Spleen (tissue), 11 donors: ENCODE data around the gene SGCA. TPM values are rescaled to one million over a fixed set of nuclear protein-coding genes. Genes with fewer than 3 reads are reported as not detected.

ENCODE experiments used
- DNase-seq: peaks from one replicate; pipeline ENCODE4 v3.0.0-alpha.2; 2020
- H3K27ac ChIP-seq, 8 donors: fragments of 200-600 bp; sonication (generic) in 7 of 8; 1 replicate in 4 of 8; 2 replicates in 4 of 8; pipeline versions ENCODE4 v1.5.0 to v1.8.0; 2016 to 2021; ENCODE audit warnings: inconsistent platforms in 4 of 8, mild to moderate bottlenecking in 4 of 8, moderate library complexity in 1 of 8
- H3K27me3 ChIP-seq, 7 donors: fragments of 200-600 bp; sonication (generic) in 6 of 7; replicated peaks in 1 of 7; 1 replicate in 4 of 7; 2 replicates in 3 of 7; pipeline versions ENCODE4 v1.5.0 to v1.8.0; 2016 to 2021; ENCODE audit warnings: inconsistent platforms in 3 of 7, mild to moderate bottlenecking in 1 of 7
- H3K36me3 ChIP-seq, 6 donors: fragments of 200-600 bp; sonication (generic) in 5 of 6; 1 replicate in 4 of 6; 2 replicates in 2 of 6; pipeline versions ENCODE4 v1.5.0 to v1.8.0; 2016 to 2021; ENCODE audit warnings: inconsistent platforms in 2 of 6
- H3K4me1 ChIP-seq, 6 donors: fragments of 200-600 bp; sonication (generic) in 5 of 6; 1 replicate in 3 of 6; 2 replicates in 3 of 6; pipeline versions ENCODE4 v1.5.0 to v1.8.0; 2016 to 2021; ENCODE audit warnings: inconsistent platforms in 3 of 6
- H3K4me3 ChIP-seq, 8 donors: fragments of 200-600 bp; sonication (generic) in 7 of 8; 1 replicate in 4 of 8; 2 replicates in 4 of 8; pipeline versions ENCODE4 v1.5.0 to v1.8.0; 2016 to 2021; ENCODE audit warnings: inconsistent platforms in 4 of 8, mild to moderate bottlenecking in 4 of 8, moderate library complexity in 2 of 8
- H3K9me3 ChIP-seq, 8 donors: fragments of 200-600 bp; sonication (generic) in 7 of 8; 1 replicate in 4 of 8; 2 replicates in 4 of 8; pipeline versions ENCODE4 v1.5.0 to v1.8.0; 2016 to 2021; ENCODE audit warnings: inconsistent platforms in 4 of 8
- CTCF ChIP-seq, 11 experiments: fragments of 200-600 bp in 7 of 11; fragments of 450-650 bp in 4 of 11; sonication (generic) in 4 of 11; IDR thresholded peaks in 8 of 11; conservative IDR thresholded peaks in 3 of 11; 1 replicate in 7 of 11; 2 replicates in 4 of 11; pipeline versions ENCODE4 v1.4.0 to v1.8.0; 2016 to 2021; ENCODE audit warnings: antibody characterized with exemption in 11 of 11, inconsistent platforms in 4 of 11, mild to moderate bottlenecking in 1 of 11
- POLR2A ChIP-seq, 3 donors: fragments of 450-650 bp; IDR thresholded peaks; one replicate each; pipeline ENCODE4 v1.5.1; 2017; ENCODE audit warnings: antibody characterized with exemption in 3 of 3, mild to moderate bottlenecking in 1 of 3
- POLR2AphosphoS5 ChIP-seq, 3 donors: sonication (generic); formaldehyde crosslinking; IDR thresholded peaks; one replicate each; pipeline ENCODE4 v1.5.1; 2017; ENCODE audit warnings: antibody characterized with exemption in 3 of 3
- WGBS, 5 donors: extraction: QIAGEN DNeasy Blood & Tissue Kit in 3 of 5; methylation state at CpG; one replicate each; pipeline versions ENCODE4 v1.1.5 to v1.1.7; 2013 to 2018; 5-methylcytosine and 5-hydroxymethylcytosine counted together
- intact Hi-C: fragments of 100-400 bp; cut with DNase I; formaldehyde crosslinking; loops from one replicate; pipeline ENCODE4 v1.15.0; 2023; ENCODE audit warnings: low total_unique reads
- polyA plus RNA-seq, 3 donors: library from polyadenylated mRNA; stranded (reverse); fragments of 200-250 nt; gene quantifications; one replicate each; pipeline ENCODE4 v1.2.1, GENCODE V29; 2013
- total RNA-seq, 7 donors: library from RNA; depleted of rRNA in 3 of 7; stranded (reverse); fragments of >200 nt in 3 of 7; fragmentation: NEBNext Ultra II Directional in 4 of 7; extraction: Animal tissue kit (Norgen Biotek cat#: 25700) in 4 of 7; gene quantifications; one replicate each; pipeline versions ENCODE4 v1.1.0 to v1.2.1, GENCODE V29; 2016 to 2021
- donor health status: healthy with polysubstance abuse.
- donor health status: DM: no; HTN: no; CAD: no; lungs with moderate emphysema.
- donor health status: DM: no; HTN: no; CAD: no.
- donor health status: Bipolar disorder and iron deficiency.
- donor health status: healthy.
- donor health status: DM: no; HTN: no; CAD: no.
- donor health status: DM: yes; HTN: yes; CAD: no.

Gene SGCA
- total and polyA plus RNA-seq, 10 donors, result 1.2 to 5.9 (median 3.7) TPM; not detected in 1

- no peak overlapping the region for H3K4me3 ChIP-seq
- 53 to 75% (median 57%) methylated on average over 14 of the region's 14 CpGs for WGBS, 5 donors
- H3K36me3 ChIP-seq, result peaks cover 0 to 4% (median 0%) of the 10 kb centered on the region in 6 donors
- TF ChIP-seq POLR2A (IDR thresholded peaks at IDR 0.05), result no peak
- H3K9me3 ChIP-seq, result no peaks in the 10 kb centered on the region
- no peak for DNase-seq
- H3K4me1 ChIP-seq, result peaks cover 0 to 83% (median 30%) of the 10 kb centered on the region in 6 donors
- H3K27ac ChIP-seq, result peak overlapping the region in 4 of 8 donors; percentile 22 to 78 (median 36)
- H3K27me3 ChIP-seq, result peaks cover 0 to 94% (median 36%) of the 10 kb centered on the region in 7 donors
- intact Hi-C loops, result loop anchor here (5.0 kb wide), 1 partner anchor 94 kb away; no protein-coding TSS in a partner anchor
These were observed 37.3 kb downstream of the SGCA start for GRCh38 chr17:50203086-50203485.

GRCh38 chr17:50203604-50204345 lies 38.0 kb downstream of the SGCA start:
- Histone ChIP-seq H3K36me3 (peaks cover 0 to 4% (median 0%) of the 10 kb centered on the region in 6 donors), H3K4me3 (no peak overlapping the region), H3K27me3 (peaks cover 0 to 99% (median 36%) of the 10 kb centered on the region in 7 donors), H3K4me1 (peaks cover 0 to 80% (median 27%) of the 10 kb centered on the region in 6 donors), H3K27ac (peak overlapping the region in 4 of 8 donors; percentile 22 to 78 (median 61)), H3K9me3 (no peaks in the 10 kb centered on the region)
- TF ChIP-seq POLR2AphosphoS5 (IDR thresholded peaks at IDR 0.05) (no peak), CTCF (IDR thresholded peaks at IDR 0.05 in 8 of 11, conservative IDR thresholded peaks at IDR 0.05 in 3 of 11) (no peak), POLR2A (IDR thresholded peaks at IDR 0.05) (no peak)
- 52 to 77% (median 72%) methylated on average over 12 to 13 of the region's 13 CpGs for WGBS, 5 donors
- no peak for DNase-seq
- intact Hi-C loops, result loop anchor here (5.0 kb wide), 1 partner anchor 94 kb away; no protein-coding TSS in a partner anchor

- Histone ChIP-seq H3K9me3 (no peaks in the 10 kb centered on the region), H3K27me3 (peaks cover 0 to 97% (median 32%) of the 10 kb centered on the region in 7 donors), H3K4me1 (peaks cover 0 to 76% (median 24%) of the 10 kb centered on the region in 6 donors), H3K27ac (peak overlapping the region in 6 of 8 donors; percentile 38 to 78 (median 61)), H3K4me3 (no peak overlapping the region), H3K36me3 (no peaks in the 10 kb centered on the region)
- WGBS, 5 donors, result 72 to 80% (median 79%) methylated on average over 3 of the region's 3 CpGs
- no peak for TF ChIP-seq CTCF (IDR thresholded peaks at IDR 0.05 in 8 of 11, conservative IDR thresholded peaks at IDR 0.05 in 3 of 11)
- no peak for TF ChIP-seq POLR2A (IDR thresholded peaks at IDR 0.05)
- TF ChIP-seq POLR2AphosphoS5 (IDR thresholded peaks at IDR 0.05), result no peak
- intact Hi-C loops, result loop anchor here (5.0 kb wide), 1 partner anchor 93 kb away; no protein-coding TSS in a partner anchor
- DNase-seq, result no peak
These were observed 38.6 kb downstream of the SGCA start for GRCh38 chr17:50204431-50204830.

GRCh38 chr17:50205111-50205962 lies 39.5 kb downstream of the SGCA start:
- Histone ChIP-seq H3K27me3 (peaks cover 0 to 97% (median 23%) of the 10 kb centered on the region in 7 donors), H3K36me3 (no peaks in the 10 kb centered on the region), H3K4me1 (peaks cover 0 to 70% (median 15%) of the 10 kb centered on the region in 6 donors), H3K9me3 (no peaks in the 10 kb centered on the region), H3K4me3 (no peak overlapping the region), H3K27ac (peak overlapping the region in 7 of 8 donors; percentile 29 to 78 (median 60))
- intact Hi-C loops, result no loop called here
- 53 to 70% (median 66%) methylated on average over 8 to 10 of the region's 10 CpGs for WGBS, 5 donors
- DNase-seq, result no peak
- TF ChIP-seq POLR2A (IDR thresholded peaks at IDR 0.05) (no peak), POLR2AphosphoS5 (IDR thresholded peaks at IDR 0.05) (peak in 1 of 3 donors; percentile 52)
